Adrenal gland (tissue), 5 donors: Measurements from ENCODE around the gene RTRAF.

Source experiments
- CTCF ChIP-seq, 6 experiments: fragments of 450-650 bp in 4 of 6; fragments of 200-600 bp in 2 of 6; sonication (generic) in 1 of 6; IDR thresholded peaks; 1 replicate in 5 of 6; 2 replicates in 1 of 6; pipeline versions ENCODE4 v1.5.1 to v1.8.0; 2016 to 2021; ENCODE audit warnings: antibody characterized with exemption in 6 of 6, mild to moderate bottlenecking in 2 of 6, moderate library complexity in 1 of 6
- POLR2A ChIP-seq, 2 donors: fragments of 450-650 bp; IDR thresholded peaks; one replicate each; pipeline ENCODE4 v1.6.1; 2017; ENCODE audit warnings: antibody characterized with exemption in 2 of 2, mild to moderate bottlenecking in 2 of 2, moderate library complexity in 1 of 2
- donor health status: DM: no; HTN: no; CAD: no.

DNA sequence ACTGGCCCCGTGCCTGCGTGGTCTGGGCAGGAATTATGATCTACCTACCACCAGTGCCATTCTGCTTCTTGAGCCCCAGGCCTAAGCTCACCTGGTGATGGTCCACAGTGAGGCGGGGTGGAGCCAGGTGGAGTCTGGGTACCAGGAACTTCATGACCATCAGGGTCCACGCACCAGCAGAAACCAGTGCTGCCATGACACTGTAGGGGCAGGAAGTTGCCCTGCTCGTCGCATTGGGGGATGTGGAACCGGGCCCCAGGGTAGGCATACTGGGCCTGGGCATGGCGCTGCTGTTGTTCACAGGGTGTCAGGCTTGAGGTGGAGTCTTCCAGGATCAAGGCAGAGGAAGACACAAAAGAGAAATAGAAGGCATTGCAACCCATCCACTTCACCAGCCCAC, 29.6 kb downstream of the RTRAF start:
- TF ChIP-seq CTCF (IDR thresholded peaks at IDR 0.05), result no peak
- TF ChIP-seq POLR2A (IDR thresholded peaks at IDR 0.05), result no peak
